GM19395 (cell line): ENCODE results near the gene PDE3A.

Experiments used
- ATAC-seq: cut with Tn5 transposase; IDR thresholded peaks from one replicate; pipeline ENCODE4 v1.9.1; 2021; ENCODE audit warnings: mild to moderate bottlenecking, moderate library complexity; ENCODE audit not compliant: unreplicated experiment

PDE3A gene

GRCh38 chr12:20453756-20454310 lies 85.5 kb downstream of the PDE3A start:
- ATAC-seq = no peak

- no peak for ATAC-seq
Observed at GRCh38 chr12:20455001-20455706, 86.8 kb downstream of the PDE3A start.

GRCh38 chr12:20457582-20457981 lies 89.2 kb downstream of the PDE3A start:
- no peak for ATAC-seq

GRCh38 chr12:20458011-20458410 lies 89.7 kb downstream of the PDE3A start:
- no peak for ATAC-seq

- ATAC-seq = no peak
Observed at GRCh38 chr12:20459920-20460319, 91.6 kb downstream of the PDE3A start.

- no peak for ATAC-seq
Observed at GRCh38 chr12:20460956-20461355, 92.6 kb downstream of the PDE3A start.

GRCh38 chr12:20463913-20464524 lies 95.7 kb downstream of the PDE3A start:
- no peak for ATAC-seq

GRCh38 chr12:20469300-20469699 lies 101.0 kb downstream of the PDE3A start:
- no peak for ATAC-seq

GRCh38 chr12:20469756-20470155 lies 101.4 kb downstream of the PDE3A start:
- ATAC-seq = no peak

GRCh38 chr12:20472102-20472782 lies 103.9 kb downstream of the PDE3A start:
- ATAC-seq = no peak

GRCh38 chr12:20473133-20473532 lies 104.8 kb downstream of the PDE3A start:
- ATAC-seq = no peak

- no peak for ATAC-seq
Observed at GRCh38 chr12:20474016-20474415, 105.7 kb downstream of the PDE3A start.

GRCh38 chr12:20474443-20474842 lies 106.1 kb downstream of the PDE3A start:
- no peak for ATAC-seq

- no peak for ATAC-seq
Observed at GRCh38 chr12:20475542-20475941, 107.2 kb downstream of the PDE3A start.

GRCh38 chr12:20476551-20476950 lies 108.2 kb downstream of the PDE3A start:
- ATAC-seq = no peak

- ATAC-seq = no peak
Observed at GRCh38 chr12:20477255-20477654, 108.9 kb downstream of the PDE3A start.

- no peak for ATAC-seq
Observed at GRCh38 chr12:20477672-20478071, 109.3 kb downstream of the PDE3A start.

- no peak for ATAC-seq
Observed at GRCh38 chr12:20482491-20483054, 114.2 kb downstream of the PDE3A start.

GRCh38 chr12:20483776-20484175 lies 115.4 kb downstream of the PDE3A start:
- no peak for ATAC-seq

- ATAC-seq = no peak
Observed at GRCh38 chr12:20486233-20486632, 117.9 kb downstream of the PDE3A start.

- ATAC-seq = no peak
Observed at GRCh38 chr12:20487519-20487918, 119.2 kb downstream of the PDE3A start.

- ATAC-seq = no peak
Observed at GRCh38 chr12:20489645-20490044, 121.3 kb downstream of the PDE3A start.
